GM12872 (cell line): ENCODE data around the gene KCND2.

ENCODE experiments used
- CTCF ChIP-seq: IDR thresholded peaks from 3 replicates; pipeline ENCODE4 v1.5.1; 2011; ENCODE audit warnings: low read depth, mild to moderate bottlenecking, low read length, moderate library complexity; ENCODE audit not compliant: insufficient read depth

The KCND2 gene

GRCh38 chr7:120523985-120524384 lies 251.0 kb downstream of the KCND2 start:
- no peak for TF ChIP-seq CTCF

- no peak for TF ChIP-seq CTCF
Measured at GRCh38 chr7:120526902-120527509, 254.0 kb downstream of the KCND2 start.

GRCh38 chr7:120529736-120530135 lies 256.8 kb downstream of the KCND2 start:
- TF ChIP-seq CTCF = no peak

- no peak for TF ChIP-seq CTCF
Measured at GRCh38 chr7:120538335-120538734, 265.4 kb downstream of the KCND2 start.

- no peak for TF ChIP-seq CTCF
Measured at GRCh38 chr7:120539321-120539720, 266.3 kb downstream of the KCND2 start.

GRCh38 chr7:120547605-120548004 lies 274.6 kb downstream of the KCND2 start:
- TF ChIP-seq CTCF = no peak

GRCh38 chr7:120550494-120551048 lies 277.6 kb downstream of the KCND2 start:
- no peak for TF ChIP-seq CTCF
